Erythroblast (primary cell): Measurements from ENCODE around the gene SOX18.

ENCODE experiments used
- GATA1 ChIP-seq: IDR thresholded peaks from 2 replicates; pipeline ENCODE4 v1.6.1; 2011; ENCODE audit warnings: low read depth, mild to moderate bottlenecking, control low read depth, low read length, moderate library complexity
- POLR2A ChIP-seq: IDR thresholded peaks from 2 replicates; pipeline ENCODE4 v1.6.1; 2011; ENCODE audit warnings: mild to moderate bottlenecking, low read length

GRCh38 chr20:64082820-64083377 is 33.5 kb upstream of the SOX18 start:
- TF ChIP-seq POLR2A, result no peak
- no peak for TF ChIP-seq GATA1
